ENCODE measurements around the gene GTF3C4.

GRCh38 chr9:132679946-132680625 lies 9.8 kb downstream of the GTF3C4 start:
- TF ChIP-seq POLR2AphosphoS5 (IDR thresholded peaks at IDR 0.05; ENCODE audit: low read depth, low read length), result no peak
- TF ChIP-seq POLR2A (IDR thresholded peaks at IDR 0.05; ENCODE audit: low read depth, low read length), result no peak
- no peak for TF ChIP-seq TAF1 (IDR thresholded peaks at IDR 0.05; ENCODE audit: borderline replicate concordance, low read depth, low read length)
